ENCODE data around the gene COL12A1. TPM values are rescaled to one million over a fixed set of nuclear protein-coding genes. Genes with fewer than 3 reads are reported as not detected.

COL12A1 gene
- total RNA-seq, 1 donor from 2014 or later: not detected

GRCh38 chr6:75049308-75049707 is 156.5 kb downstream of the COL12A1 start:
- intact Hi-C loops (cut with micrococcal nuclease): no loop called here

GRCh38 chr6:75044846-75045245 is 161.0 kb downstream of the COL12A1 start:
- intact Hi-C loops (cut with micrococcal nuclease): no loop called here

DNA sequence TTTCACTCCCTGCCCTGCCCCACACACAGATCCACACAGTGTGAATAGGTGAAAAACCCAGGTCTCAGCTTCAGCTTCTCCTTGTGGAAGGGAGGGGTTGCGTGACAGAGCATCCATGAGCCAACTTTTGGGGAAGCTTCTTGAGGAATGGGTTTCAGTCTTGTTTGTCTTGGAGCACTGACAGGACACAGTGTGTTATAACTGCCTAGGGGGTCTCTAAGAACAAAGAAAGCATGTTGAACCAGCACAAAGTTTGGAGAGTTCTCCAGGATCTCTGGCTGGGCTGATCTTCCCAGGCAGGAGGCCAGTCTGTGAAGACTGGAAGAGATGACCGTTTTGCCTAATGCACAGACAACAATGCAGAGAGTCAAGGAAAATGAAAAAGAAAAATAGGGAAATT is 164.5 kb downstream of the COL12A1 start:
- intact Hi-C loops (cut with micrococcal nuclease): no loop called here

Other genes with a start within 250 kb of the COL12A1 start
- gene COX7A2, start 37.7 kb upstream of the COL12A1 start, total RNA-seq: 422 and 428 TPM in 2 replicates
- gene TMEM30A, start 78.7 kb upstream of the COL12A1 start, total RNA-seq: 70.9 and 74.9 TPM in 2 replicates